Measurements from ENCODE around the gene CFAP54. TPM values are rescaled to one million over a fixed set of nuclear protein-coding genes. Genes with fewer than 3 reads are reported as not detected.
A peak's percentile ranks its signal among the peaks of the same experiment; 100 is the strongest.
"Not testable (repeated sequence)": the region's sequence is repeated elsewhere in the genome, so short reads cannot be mapped to it uniquely, and the experiment has no call there.

Gene CFAP54
- total RNA-seq, 1 donor from 2014 or later: 1.2 TPM

GRCh38 chr12:96698521-96698920 lies 209.1 kb downstream of the CFAP54 start:
- no peak for DNase-seq (ENCODE audit: low spot score)
- intact Hi-C loops (cut with DNase I): no loop called here
- no peak for ATAC-seq

- DNase-seq (ENCODE audit: low spot score): no peak
Observed at GRCh38 chr12:96698965-96699364, 209.6 kb downstream of the CFAP54 start.

GRCh38 chr12:96701856-96702255 lies 212.5 kb downstream of the CFAP54 start:
- intact Hi-C loops (cut with DNase I): no loop called here
- no peak for ATAC-seq
- no peak for DNase-seq (ENCODE audit: low spot score)

More at GRCh38 chr12:96698965-96699364, 209.6 kb downstream of the CFAP54 start:
- no peak for ATAC-seq
- intact Hi-C loops (cut with DNase I): no loop called here

- intact Hi-C loops (cut with DNase I): no loop called here
- ATAC-seq: no peak
- DNase-seq (ENCODE audit: low spot score): no peak
Observed at GRCh38 chr12:96710127-96710745, 220.9 kb downstream of the CFAP54 start.

- intact Hi-C loops (cut with DNase I): no loop called here
- DNase-seq (ENCODE audit: low spot score): no peak
- no peak for ATAC-seq
Observed at GRCh38 chr12:96711364-96711763, 222.0 kb downstream of the CFAP54 start.

- intact Hi-C loops (cut with DNase I): no loop called here
- no peak for DNase-seq (ENCODE audit: low spot score)
- no peak for ATAC-seq
Observed at GRCh38 chr12:96714199-96714598, 224.8 kb downstream of the CFAP54 start.

- peak; percentile 79 for ATAC-seq
- intact Hi-C loops (cut with DNase I): no loop called here
Observed at GRCh38 chr12:96719660-96720362, 230.4 kb downstream of the CFAP54 start.

GRCh38 chr12:96720363-96720705 lies 231.0 kb downstream of the CFAP54 start:
- ATAC-seq: peak; percentile 42
- DNase-seq (ENCODE audit: low spot score): no peak
- intact Hi-C loops (cut with DNase I): no loop called here

More at GRCh38 chr12:96719660-96720362, 230.4 kb downstream of the CFAP54 start:
- no peak for DNase-seq (ENCODE audit: low spot score)

GRCh38 chr12:96729466-96729865 lies 240.1 kb downstream of the CFAP54 start:
- intact Hi-C loops (cut with DNase I); DNase-seq (ENCODE audit: low spot score); ATAC-seq: not testable (repeated sequence)

GRCh38 chr12:96729886-96730285 lies 240.5 kb downstream of the CFAP54 start:
- intact Hi-C loops (cut with DNase I): no loop called here
- ATAC-seq (no peak), DNase-seq (ENCODE audit: low spot score) (no peak)

- intact Hi-C loops (cut with DNase I): no loop called here
- DNase-seq (ENCODE audit: low spot score) (no peak), ATAC-seq (no peak)
Observed at GRCh38 chr12:96743606-96744005, 254.2 kb downstream of the CFAP54 start.

GRCh38 chr12:96749999-96750398 lies 260.6 kb downstream of the CFAP54 start:
- no peak for ATAC-seq
- no peak for DNase-seq (ENCODE audit: low spot score)
- intact Hi-C loops (cut with DNase I): no loop called here

GRCh38 chr12:96751626-96752025 lies 262.2 kb downstream of the CFAP54 start:
- DNase-seq (ENCODE audit: low spot score) (no peak), ATAC-seq (no peak)
- intact Hi-C loops (cut with DNase I): no loop called here

GRCh38 chr12:96752211-96752610 lies 262.8 kb downstream of the CFAP54 start:
- no peak for ATAC-seq

GRCh38 chr12:96766232-96766631 lies 276.9 kb downstream of the CFAP54 start:
- ATAC-seq (no peak), DNase-seq (ENCODE audit: low spot score) (no peak)
- intact Hi-C loops (cut with DNase I): no loop called here

More at GRCh38 chr12:96752211-96752610, 262.8 kb downstream of the CFAP54 start:
- no peak for DNase-seq (ENCODE audit: low spot score)
- intact Hi-C loops (cut with DNase I): no loop called here

GRCh38 chr12:96769400-96769799 lies 280.0 kb downstream of the CFAP54 start:
- DNase-seq (ENCODE audit: low spot score) (no peak), ATAC-seq (no peak)
- intact Hi-C loops (cut with DNase I): no loop called here

GRCh38 chr12:96770219-96771102 lies 281.1 kb downstream of the CFAP54 start:
- ATAC-seq: no peak
- DNase-seq (ENCODE audit: low spot score): no peak
- intact Hi-C loops (cut with DNase I): no loop called here

GRCh38 chr12:96773031-96773430 lies 283.7 kb downstream of the CFAP54 start:
- ATAC-seq: no peak
- intact Hi-C loops (cut with DNase I): no loop called here
- no peak for DNase-seq (ENCODE audit: low spot score)

- no peak for DNase-seq (ENCODE audit: low spot score)
- no peak for ATAC-seq
- intact Hi-C loops (cut with DNase I): no loop called here
Observed at GRCh38 chr12:96774496-96775256, 285.3 kb downstream of the CFAP54 start.
